GM23338 (cell line): ENCODE results near the gene STAM. TPM values are rescaled to one million over a fixed set of nuclear protein-coding genes. Genes with fewer than 3 reads are reported as not detected.

Experiments
- ATAC-seq: fragments of 200-7000 bp; cut with Tn5 transposase; 3 replicates; pipeline ENCODE4 v1.9.1; 2020
- DNase-seq: peaks from one replicate; pipeline ENCODE4 v3.0.0-alpha.2; 2015; ENCODE audit warnings: low spot score
- H2AFZ ChIP-seq: fragments of 200-600 bp; sonication (generic); 2 replicates; pipeline ENCODE4 v1.8.0; 2016; ENCODE audit warnings: antibody characterized with exemption, mild to moderate bottlenecking, moderate library complexity
- H3F3A ChIP-seq: fragments of 200-600 bp; sonication (generic); replicated peaks from 2 replicates; pipeline ENCODE4 v1.8.0; 2017; ENCODE audit warnings: antibody characterized with exemption, mixed run types, low read depth
- H3K27ac ChIP-seq: fragments of 200-600 bp; sonication (generic); 2 replicates; pipeline ENCODE4 v1.6.1; 2016; ENCODE audit warnings: low read depth
- H3K27me3 ChIP-seq: fragments of 200-600 bp; sonication (generic); 2 replicates; pipeline ENCODE4 v1.8.0; 2016; ENCODE audit warnings: mild to moderate bottlenecking, mixed run types, moderate library complexity; ENCODE audit not compliant: insufficient read depth
- H3K36me3 ChIP-seq: fragments of 200-600 bp; sonication (generic); 2 replicates; pipeline ENCODE4 v1.8.0; 2016; ENCODE audit warnings: mild to moderate bottlenecking; ENCODE audit not compliant: insufficient read depth
- H3K4me1 ChIP-seq: fragments of 200-600 bp; sonication (generic); 2 replicates; pipeline ENCODE4 v1.8.0; 2016; ENCODE audit warnings: mild to moderate bottlenecking, moderate library complexity; ENCODE audit not compliant: insufficient read depth
- H3K4me2 ChIP-seq: fragments of 200-600 bp; sonication (generic); 2 replicates; pipeline ENCODE4 v1.7.1; 2017; ENCODE audit warnings: mixed run types
- H3K4me3 ChIP-seq: fragments of 200-600 bp; sonication (generic); 2 replicates; pipeline ENCODE4 v1.6.1; 2016; ENCODE audit warnings: mixed run types
- H3K79me2 ChIP-seq: fragments of 200-600 bp; sonication (generic); replicated peaks from 2 replicates; pipeline ENCODE4 v1.8.0; 2017; ENCODE audit warnings: mild to moderate bottlenecking; ENCODE audit not compliant: insufficient read depth
- H3K9me2 ChIP-seq: fragments of 200-600 bp; sonication (generic); 2 replicates; pipeline ENCODE4 v1.8.0; 2017; ENCODE audit not compliant: insufficient read depth
- H4K20me1 ChIP-seq: fragments of 200-600 bp; sonication (generic); replicated peaks from 2 replicates; pipeline ENCODE4 v1.8.0; 2017; ENCODE audit warnings: mild to moderate bottlenecking; ENCODE audit not compliant: insufficient read depth
- H3K27ac Mint-ChIP-seq: 2 replicates; pipeline ENCODE4 v1.8.0; 2020; ENCODE audit warnings: inconsistent platforms, mild to moderate bottlenecking, moderate library complexity, mixed read lengths
- H3K27me3 Mint-ChIP-seq: 3 replicates; pipeline ENCODE4 v1.8.0; 2022; ENCODE audit warnings: low read depth, mild to moderate bottlenecking, moderate library complexity, mixed read lengths, inconsistent platforms; ENCODE audit not compliant: insufficient read depth, poor library complexity
- H3K36me3 Mint-ChIP-seq: 3 replicates; pipeline ENCODE4 v1.8.0; 2021; ENCODE audit warnings: low read depth, mild to moderate bottlenecking, inconsistent platforms, moderate library complexity, mixed read lengths
- H3K4me1 Mint-ChIP-seq: 3 replicates; pipeline ENCODE4 v1.8.0; 2020; ENCODE audit warnings: mild to moderate bottlenecking, inconsistent platforms, mixed read lengths
- H3K4me3 Mint-ChIP-seq: 3 replicates; pipeline ENCODE4 v1.8.0; 2021; ENCODE audit warnings: moderate library complexity, mild to moderate bottlenecking, inconsistent platforms, mixed read lengths
- H3K9me3 Mint-ChIP-seq: 3 replicates; pipeline ENCODE4 v1.8.0; 2020; ENCODE audit warnings: moderate library complexity, mild to moderate bottlenecking, inconsistent platforms, mixed read lengths
- CREB1 ChIP-seq: fragments of 250-450 bp; sonication (Bioruptor Pico); IDR thresholded peaks from 2 replicates; pipeline ENCODE4 v1.5.0; 2020; ENCODE audit warnings: low read depth, mild to moderate bottlenecking, moderate library complexity
- ETS1 ChIP-seq: IDR thresholded peaks from 2 replicates; pipeline ENCODE4 v1.6.1; 2016; ENCODE audit warnings: antibody characterized with exemption
- EZH2 ChIP-seq: fragments of 200-600 bp; sonication (generic); IDR thresholded peaks from one replicate; pipeline ENCODE4 v1.8.0; 2017; ENCODE audit warnings: antibody characterized with exemption, mild to moderate bottlenecking, low read depth; ENCODE audit not compliant: unreplicated experiment
- JUNB ChIP-seq: IDR thresholded peaks from one replicate; pipeline ENCODE4 v1.6.1; 2016; ENCODE audit warnings: antibody characterized with exemption; ENCODE audit not compliant: unreplicated experiment
- STAT1 ChIP-seq: IDR thresholded peaks from one replicate; pipeline ENCODE4 v1.6.1; 2016; ENCODE audit warnings: antibody characterized with exemption; ENCODE audit not compliant: unreplicated experiment
- ZNF114 ChIP-seq: fragments of 250-450 bp; sonication (Bioruptor Pico); IDR thresholded peaks from 2 replicates; pipeline ENCODE4 v1.5.0; 2020; ENCODE audit warnings: mild to moderate bottlenecking, moderate library complexity
- ZNF331 ChIP-seq: fragments of 250-450 bp; sonication (Bioruptor Pico); IDR thresholded peaks from 2 replicates; pipeline ENCODE4 v1.5.0; 2020; ENCODE audit warnings: low read depth, mild to moderate bottlenecking, moderate library complexity
- polyA plus RNA-seq: library from polyadenylated mRNA; unstranded; fragments of >200 nt; fragmentation: Nextera tagmentation; extraction: Ambion mirVana; gene quantifications from 2 replicates; pipeline ENCODE4 v1.2.1, GENCODE V29; 2016
- total RNA-seq: library from RNA; depleted of rRNA; stranded (reverse); fragments of >200 nt; shearing (Covaris generic); gene quantifications from 2 replicates; pipeline ENCODE4 v1.2.3, GENCODE V29; 2014
- TF ChIP-seq, protein P1 (sequence below), 2 experiments: fragments of 200-600 bp in 1 of 2; sonication (generic) in 1 of 2; conservative IDR thresholded peaks; 2 replicates each; pipeline versions ENCODE4 v1.5.1 to v1.6.1; 2016 to 2017; ENCODE audit warnings: antibody characterized with exemption in 2 of 2, low read depth in 2 of 2, mild to moderate bottlenecking in 2 of 2, moderate library complexity in 1 of 2
- TF ChIP-seq, protein P2 (sequence below): IDR thresholded peaks from one replicate; pipeline ENCODE4 v1.6.1; 2018; ENCODE audit warnings: antibody characterized with exemption; ENCODE audit not compliant: unreplicated experiment

Gene STAM
- total and polyA plus RNA-seq, 2 experiments from 2014 or later, result 28.8 to 40.5 TPM

DNA sequence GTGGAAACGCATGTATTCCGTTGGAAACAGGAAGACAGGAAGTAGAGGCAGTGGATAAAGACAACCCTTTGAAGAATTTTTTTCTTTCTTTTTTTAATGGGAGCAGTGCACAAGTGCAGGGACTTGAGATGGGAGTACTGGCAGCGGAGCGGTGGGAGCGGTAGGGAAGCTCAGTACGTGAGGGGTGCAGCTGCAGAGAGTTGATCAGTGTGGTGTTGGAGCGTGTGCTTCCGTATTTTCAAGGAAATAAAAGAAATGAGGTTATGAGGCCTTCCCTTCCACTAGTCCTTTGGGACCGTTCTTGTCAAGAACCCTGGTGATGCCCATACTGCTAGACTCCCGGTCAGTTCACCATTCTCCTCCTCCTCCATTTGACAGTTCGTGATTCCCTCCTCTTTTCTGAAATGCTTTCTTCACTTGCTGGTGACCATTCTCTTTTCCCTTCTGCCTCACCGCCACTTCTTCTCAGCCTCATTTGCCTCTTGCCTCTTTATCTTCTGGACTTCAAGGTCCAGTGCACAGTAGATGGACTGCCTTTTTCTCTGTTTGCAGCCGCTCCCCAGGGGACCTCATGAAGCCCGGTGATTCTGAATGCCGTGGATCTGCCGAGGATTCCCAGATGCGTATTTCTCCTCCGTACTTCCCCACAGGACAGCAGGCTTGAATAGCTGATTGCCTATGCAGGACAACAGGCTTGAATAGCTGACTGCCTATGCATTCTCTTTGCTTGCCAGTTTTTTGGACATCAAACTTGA is 68.9 kb downstream of the STAM start (continued):
- no peak for TF ChIP-seq ETS1
- TF ChIP-seq, protein P1, sequence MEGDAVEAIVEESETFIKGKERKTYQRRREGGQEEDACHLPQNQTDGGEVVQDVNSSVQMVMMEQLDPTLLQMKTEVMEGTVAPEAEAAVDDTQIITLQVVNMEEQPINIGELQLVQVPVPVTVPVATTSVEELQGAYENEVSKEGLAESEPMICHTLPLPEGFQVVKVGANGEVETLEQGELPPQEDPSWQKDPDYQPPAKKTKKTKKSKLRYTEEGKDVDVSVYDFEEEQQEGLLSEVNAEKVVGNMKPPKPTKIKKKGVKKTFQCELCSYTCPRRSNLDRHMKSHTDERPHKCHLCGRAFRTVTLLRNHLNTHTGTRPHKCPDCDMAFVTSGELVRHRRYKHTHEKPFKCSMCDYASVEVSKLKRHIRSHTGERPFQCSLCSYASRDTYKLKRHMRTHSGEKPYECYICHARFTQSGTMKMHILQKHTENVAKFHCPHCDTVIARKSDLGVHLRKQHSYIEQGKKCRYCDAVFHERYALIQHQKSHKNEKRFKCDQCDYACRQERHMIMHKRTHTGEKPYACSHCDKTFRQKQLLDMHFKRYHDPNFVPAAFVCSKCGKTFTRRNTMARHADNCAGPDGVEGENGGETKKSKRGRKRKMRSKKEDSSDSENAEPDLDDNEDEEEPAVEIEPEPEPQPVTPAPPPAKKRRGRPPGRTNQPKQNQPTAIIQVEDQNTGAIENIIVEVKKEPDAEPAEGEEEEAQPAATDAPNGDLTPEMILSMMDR (conservative IDR thresholded peaks at IDR 0.05; ENCODE audit: low read depth in 2 of 2), result no peak
- no peak for TF ChIP-seq CREB1 (CRISPR knock-in tag)

GRCh38 chr10:17713758-17714157 is 69.8 kb downstream of the STAM start:
- no peak overlapping the region for H3K4me2 ChIP-seq
- H3F3A ChIP-seq, result no peaks in the 10 kb centered on the region
- H4K20me1 ChIP-seq, result peaks cover 7% of the 10 kb centered on the region; the same call in 1 of the 2 replicates
- H3K36me3 ChIP-seq, result peaks cover 25% of the 10 kb centered on the region
- no peak overlapping the region for H3K4me3 Mint-ChIP-seq
- H3K79me2 ChIP-seq, result no peaks in the 10 kb centered on the region
- H3K36me3 Mint-ChIP-seq, result peaks cover 37% of the 10 kb centered on the region
- no peaks in the 10 kb centered on the region for H3K9me2 ChIP-seq
- no peak overlapping the region for H2AFZ ChIP-seq
- peaks cover 7% of the 10 kb centered on the region; the same call in 2 of the 3 replicates for H3K4me1 Mint-ChIP-seq
- H3K27ac ChIP-seq, result no peak overlapping the region
- no peak overlapping the region for H3K4me3 ChIP-seq
- ATAC-seq, result no peak
- H3K27me3 Mint-ChIP-seq, result peaks cover 2% of the 10 kb centered on the region
- DNase-seq, result no peak
- H3K9me3 Mint-ChIP-seq, result no peaks in the 10 kb centered on the region; the same call in 2 of the 3 replicates
- TF ChIP-seq CREB1 (CRISPR knock-in tag) (no peak), EZH2 (no peak), ZNF114 (CRISPR knock-in tag) (no peak), JUNB (no peak), ETS1 (no peak), ZNF331 (no peak), STAT1 (no peak)
- TF ChIP-seq, protein P1 (conservative IDR thresholded peaks at IDR 0.05; ENCODE audit: low read depth in 2 of 2), result no peak
- TF ChIP-seq, protein P2, sequence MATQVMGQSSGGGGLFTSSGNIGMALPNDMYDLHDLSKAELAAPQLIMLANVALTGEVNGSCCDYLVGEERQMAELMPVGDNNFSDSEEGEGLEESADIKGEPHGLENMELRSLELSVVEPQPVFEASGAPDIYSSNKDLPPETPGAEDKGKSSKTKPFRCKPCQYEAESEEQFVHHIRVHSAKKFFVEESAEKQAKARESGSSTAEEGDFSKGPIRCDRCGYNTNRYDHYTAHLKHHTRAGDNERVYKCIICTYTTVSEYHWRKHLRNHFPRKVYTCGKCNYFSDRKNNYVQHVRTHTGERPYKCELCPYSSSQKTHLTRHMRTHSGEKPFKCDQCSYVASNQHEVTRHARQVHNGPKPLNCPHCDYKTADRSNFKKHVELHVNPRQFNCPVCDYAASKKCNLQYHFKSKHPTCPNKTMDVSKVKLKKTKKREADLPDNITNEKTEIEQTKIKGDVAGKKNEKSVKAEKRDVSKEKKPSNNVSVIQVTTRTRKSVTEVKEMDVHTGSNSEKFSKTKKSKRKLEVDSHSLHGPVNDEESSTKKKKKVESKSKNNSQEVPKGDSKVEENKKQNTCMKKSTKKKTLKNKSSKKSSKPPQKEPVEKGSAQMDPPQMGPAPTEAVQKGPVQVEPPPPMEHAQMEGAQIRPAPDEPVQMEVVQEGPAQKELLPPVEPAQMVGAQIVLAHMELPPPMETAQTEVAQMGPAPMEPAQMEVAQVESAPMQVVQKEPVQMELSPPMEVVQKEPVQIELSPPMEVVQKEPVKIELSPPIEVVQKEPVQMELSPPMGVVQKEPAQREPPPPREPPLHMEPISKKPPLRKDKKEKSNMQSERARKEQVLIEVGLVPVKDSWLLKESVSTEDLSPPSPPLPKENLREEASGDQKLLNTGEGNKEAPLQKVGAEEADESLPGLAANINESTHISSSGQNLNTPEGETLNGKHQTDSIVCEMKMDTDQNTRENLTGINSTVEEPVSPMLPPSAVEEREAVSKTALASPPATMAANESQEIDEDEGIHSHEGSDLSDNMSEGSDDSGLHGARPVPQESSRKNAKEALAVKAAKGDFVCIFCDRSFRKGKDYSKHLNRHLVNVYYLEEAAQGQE, result no peak
- no peaks in the 10 kb centered on the region for H3K27me3 ChIP-seq
- H3K27ac Mint-ChIP-seq, result no peak overlapping the region
- H3K4me1 ChIP-seq, result no peaks in the 10 kb centered on the region
